Measurements from ENCODE around the gene ARID3C.

GRCh38 chr9:34584970-34585369 is 43.9 kb downstream of the ARID3C start:
- TF ChIP-seq CTCF (IDR thresholded peaks at IDR 0.05) (no peak), POLR2A (IDR thresholded peaks at IDR 0.05) (no peak)
